Measurements from ENCODE around the gene FTH1.

GRCh38 chr11:61940466-61940865 lies 27.0 kb downstream of the FTH1 start:
- TF ChIP-seq, protein P1, sequence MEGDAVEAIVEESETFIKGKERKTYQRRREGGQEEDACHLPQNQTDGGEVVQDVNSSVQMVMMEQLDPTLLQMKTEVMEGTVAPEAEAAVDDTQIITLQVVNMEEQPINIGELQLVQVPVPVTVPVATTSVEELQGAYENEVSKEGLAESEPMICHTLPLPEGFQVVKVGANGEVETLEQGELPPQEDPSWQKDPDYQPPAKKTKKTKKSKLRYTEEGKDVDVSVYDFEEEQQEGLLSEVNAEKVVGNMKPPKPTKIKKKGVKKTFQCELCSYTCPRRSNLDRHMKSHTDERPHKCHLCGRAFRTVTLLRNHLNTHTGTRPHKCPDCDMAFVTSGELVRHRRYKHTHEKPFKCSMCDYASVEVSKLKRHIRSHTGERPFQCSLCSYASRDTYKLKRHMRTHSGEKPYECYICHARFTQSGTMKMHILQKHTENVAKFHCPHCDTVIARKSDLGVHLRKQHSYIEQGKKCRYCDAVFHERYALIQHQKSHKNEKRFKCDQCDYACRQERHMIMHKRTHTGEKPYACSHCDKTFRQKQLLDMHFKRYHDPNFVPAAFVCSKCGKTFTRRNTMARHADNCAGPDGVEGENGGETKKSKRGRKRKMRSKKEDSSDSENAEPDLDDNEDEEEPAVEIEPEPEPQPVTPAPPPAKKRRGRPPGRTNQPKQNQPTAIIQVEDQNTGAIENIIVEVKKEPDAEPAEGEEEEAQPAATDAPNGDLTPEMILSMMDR (IDR thresholded peaks at IDR 0.05): no peak
- TF ChIP-seq POLR2AphosphoS5 (IDR thresholded peaks at IDR 0.05): no peak

Data from transverse colon (tissue), 4 donors.